K562 (cell line): ENCODE results near the gene DNAJC13. TPM values are rescaled to one million over a fixed set of nuclear protein-coding genes. Genes with fewer than 3 reads are reported as not detected.

ENCODE experiments used
- ASH1L ChIP-seq: fragments of 450-650 bp; IDR thresholded peaks from 2 replicates; pipeline ENCODE4 v1.6.1; 2018; ENCODE audit warnings: borderline replicate concordance, mild to moderate bottlenecking, low read depth; ENCODE audit not compliant: partially characterized antibody
- CBFA2T2 ChIP-seq: fragments of 450-650 bp; conservative IDR thresholded peaks from 2 replicates; pipeline ENCODE4 v1.6.1; 2017; ENCODE audit warnings: mild to moderate bottlenecking
- CREBBP ChIP-seq: IDR thresholded peaks from one replicate; pipeline ENCODE4 v1.6.1; 2012; ENCODE audit warnings: low read depth, mild to moderate bottlenecking, control low read depth, inconsistent platforms, low read length
- E4F1 ChIP-seq: fragments of 250-450 bp; sonication (Bioruptor Pico); IDR thresholded peaks from 2 replicates; pipeline ENCODE4 v1.5.0; 2021; ENCODE audit warnings: mild to moderate bottlenecking, borderline replicate concordance
- EGR1 ChIP-seq: fragments of 450-650 bp; conservative IDR thresholded peaks from 2 replicates; pipeline ENCODE4 v1.6.1; 2017; ENCODE audit warnings: mild to moderate bottlenecking
- MGA ChIP-seq: fragments of 450-650 bp; IDR thresholded peaks from 2 replicates; pipeline ENCODE4 v1.6.1; 2016; ENCODE audit warnings: mild to moderate bottlenecking, moderate library complexity
- POLR2AphosphoS2 ChIP-seq: IDR thresholded peaks from 2 replicates; pipeline ENCODE4 v1.6.1; 2012; ENCODE audit warnings: low read length, improper control_type of control experiment
- PYGO2 ChIP-seq: fragments of 450-650 bp; IDR thresholded peaks from 2 replicates; pipeline ENCODE4 v1.6.1; 2016; ENCODE audit warnings: mild to moderate bottlenecking, missing genetic modification characterization, moderate library complexity, missing compliant biosample characterization
- THAP7 ChIP-seq: fragments of 250-450 bp; sonication (Bioruptor Pico); IDR thresholded peaks from 2 replicates; pipeline ENCODE4 v1.5.0; 2021
- ZFX ChIP-seq: sonication (generic); formaldehyde crosslinking; IDR thresholded peaks from 2 replicates; pipeline ENCODE4 v1.8.0; 2022; ENCODE audit warnings: mild to moderate bottlenecking, missing genetic modification reagents, moderate library complexity
- ZNF134 ChIP-seq: fragments of 250-450 bp; sonication (Bioruptor Pico); conservative IDR thresholded peaks from 2 replicates; pipeline ENCODE4 v1.4.0; 2020
- ZNF224 ChIP-seq: sonication (generic); formaldehyde crosslinking; IDR thresholded peaks from 2 replicates; pipeline ENCODE4 v1.8.0; 2022; ENCODE audit warnings: mild to moderate bottlenecking, missing genetic modification reagents
- ZNF24 ChIP-seq: fragments of 450-650 bp; IDR thresholded peaks from 2 replicates; pipeline ENCODE4 v1.6.1; 2016
- ZNF3 ChIP-seq: fragments of 250-450 bp; sonication (Bioruptor Pico); IDR thresholded peaks from 2 replicates; pipeline ENCODE4 v1.5.0; 2021; ENCODE audit warnings: mild to moderate bottlenecking, moderate library complexity
- polyA plus RNA-seq, 8 experiments: library from polyadenylated mRNA; depleted of rRNA in 4 of 8; stranded (reverse) in 5 of 8; unstranded in 3 of 8; fragments of >200 nt; fragmentation: Nextera tagmentation in 2 of 8; fragmentation: Illumina TruSeq in 1 of 8; extraction: Ambion mirVana in 2 of 8; extraction: Trizol in 1 of 8; gene quantifications; 2 replicates each; pipeline versions ENCODE4 v1.2.1 to v1.2.3, GENCODE V29; 2011 to 2014; ENCODE audit warnings: inconsistent platforms in 1 of 8, missing spikeins in 1 of 8
- total RNA-seq, 7 experiments: library from RNA; depleted of rRNA in 6 of 7; stranded (reverse); fragments of >200 nt in 6 of 7; fragmentation: Illumina TruSeq in 2 of 7; extraction: Trizol in 2 of 7; gene quantifications; 2 replicates each; pipeline versions ENCODE4 v1.2.1 to v1.2.3, GENCODE V29; 2011 to 2021; ENCODE audit warnings: low replicate concordance in 1 of 7

The DNAJC13 gene
- total and polyA plus RNA-seq, 9 of the 15 experiments (the other 6 are each of a cell fraction or from before 2014, with no cell fraction given) = 2.9 to 17.1 (median 10.2) TPM

- TF ChIP-seq THAP7 (no peak), PYGO2 (tag) (no peak), EGR1 (no peak), ZNF3 (no peak), ZNF24 (0 out of 2 replicates have a peak, but pooled peaks have one; percentile 25), MGA (peak; percentile 29; the same call in 1 of the 2 replicates), CBFA2T2 (no peak), ZNF224 (no peak), ASH1L (no peak), CREBBP (no peak), POLR2AphosphoS2 (no peak), ZNF134 (CRISPR knock-in tag) (no peak), E4F1 (CRISPR knock-in tag) (no peak), ZFX (CRISPR knock-in tag) (peak; percentile 44; the same call in 1 of the 2 replicates)
These were observed 118.5 kb downstream of the DNAJC13 start (continued) for GRCh38 chr3:132535575-132536441.
